ENCODE data around the gene ZNF320. TPM values are rescaled to one million over a fixed set of nuclear protein-coding genes. Genes with fewer than 3 reads are reported as not detected.
"Not testable (repeated sequence)": the region's sequence is repeated elsewhere in the genome, so short reads cannot be mapped to it uniquely, and the experiment has no call there.

The ZNF320 gene
- 2.3 and 9.4 TPM in 2 replicates for total RNA-seq (2014; rRNA removed; shearing (Covaris generic))

DNA sequence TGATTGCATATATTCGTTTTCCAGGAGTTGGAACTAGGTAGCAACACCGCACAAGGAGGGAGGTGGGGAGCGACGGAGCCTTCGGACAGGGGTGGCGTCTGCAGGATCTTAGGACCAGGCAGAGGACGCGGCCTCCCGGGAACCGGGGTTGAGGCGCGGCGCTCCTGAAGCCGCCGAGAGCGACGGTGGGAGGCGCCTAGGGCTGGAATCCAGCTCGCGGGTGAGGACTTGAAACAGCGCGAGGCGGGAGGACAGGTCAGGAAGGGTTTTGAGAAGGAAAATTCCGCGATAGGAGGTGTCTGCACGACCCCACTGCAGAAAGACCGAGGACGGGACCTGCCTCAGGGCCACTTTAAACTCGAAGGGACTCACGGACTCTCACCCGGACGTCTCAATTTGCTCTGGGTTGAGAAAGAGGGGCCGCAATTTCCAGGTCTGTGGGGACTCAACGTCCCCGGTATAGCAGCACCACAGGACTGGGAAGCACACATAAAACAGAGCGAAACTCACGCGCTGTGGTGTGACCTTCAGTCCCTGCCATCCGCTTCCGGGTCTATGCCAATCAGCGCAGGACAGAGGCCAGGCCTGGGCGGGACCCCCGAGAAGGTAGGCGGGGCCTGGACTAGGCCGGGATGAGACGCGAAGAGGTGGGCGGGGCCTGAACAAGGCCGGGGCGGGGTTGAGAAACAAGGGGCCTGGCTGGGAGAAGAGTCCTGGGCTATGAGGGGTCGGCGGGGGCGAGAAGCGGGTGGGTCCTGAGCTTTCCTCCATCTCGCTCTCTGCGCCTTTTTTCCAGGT, at the start of gene ZNF320:
ZNF320 (minus strand) TSS at position 498 of the 798 bp plus-strand sequence. CDS start 7,380 bp downstream, outside the sequence.
- DNase-seq (ENCODE audit: low read depth) = peak; percentile 88

DNA sequence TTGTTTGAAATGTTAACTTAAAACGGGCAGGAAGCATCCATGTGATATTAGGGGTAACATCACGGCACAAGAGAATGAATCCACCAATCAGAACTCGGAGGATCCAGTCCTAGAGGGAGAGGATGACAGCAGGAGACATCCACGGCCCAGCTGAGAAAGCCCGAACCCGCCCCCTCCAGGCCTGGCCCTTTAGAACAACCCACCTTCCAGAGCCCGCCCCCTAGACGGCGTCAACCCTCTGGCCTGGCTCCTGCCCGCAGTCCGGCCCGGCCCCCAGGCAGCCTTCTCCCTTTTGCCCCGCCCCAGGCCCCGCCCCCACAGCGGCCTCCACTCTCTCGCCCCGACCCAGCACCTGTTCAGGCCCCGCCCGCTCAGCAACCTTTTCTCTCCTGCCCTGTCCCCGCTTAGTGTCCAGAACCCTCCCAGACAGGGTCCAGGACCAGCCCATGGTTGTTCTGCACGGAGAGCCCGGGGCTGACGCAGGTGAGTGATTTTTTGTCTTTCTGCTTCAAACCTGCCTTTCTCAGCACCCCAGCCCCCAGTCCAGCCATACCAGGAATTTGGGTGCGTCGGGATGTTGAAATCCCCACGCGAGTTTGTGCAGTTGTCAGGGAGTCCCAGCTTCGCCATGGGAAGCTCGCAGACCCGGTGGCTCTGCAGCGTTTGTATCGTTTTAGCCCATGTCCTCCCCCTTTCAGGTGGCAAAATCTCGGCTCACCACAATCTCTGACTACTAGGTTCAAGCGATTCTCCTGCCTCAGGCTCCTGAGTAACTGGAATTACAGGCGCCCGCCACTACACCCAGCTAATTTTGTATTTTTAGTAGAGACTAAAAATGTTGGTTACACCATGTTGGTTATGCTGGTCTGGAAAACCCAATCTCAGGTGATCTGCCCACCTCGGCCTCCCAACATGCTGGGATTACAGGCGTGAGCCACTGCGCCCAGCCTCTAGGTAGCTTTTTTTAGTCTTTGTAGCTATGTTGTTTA, 49.2 kb upstream of the ZNF320 start:
- no peak for DNase-seq (ENCODE audit: low read depth)

DNA sequence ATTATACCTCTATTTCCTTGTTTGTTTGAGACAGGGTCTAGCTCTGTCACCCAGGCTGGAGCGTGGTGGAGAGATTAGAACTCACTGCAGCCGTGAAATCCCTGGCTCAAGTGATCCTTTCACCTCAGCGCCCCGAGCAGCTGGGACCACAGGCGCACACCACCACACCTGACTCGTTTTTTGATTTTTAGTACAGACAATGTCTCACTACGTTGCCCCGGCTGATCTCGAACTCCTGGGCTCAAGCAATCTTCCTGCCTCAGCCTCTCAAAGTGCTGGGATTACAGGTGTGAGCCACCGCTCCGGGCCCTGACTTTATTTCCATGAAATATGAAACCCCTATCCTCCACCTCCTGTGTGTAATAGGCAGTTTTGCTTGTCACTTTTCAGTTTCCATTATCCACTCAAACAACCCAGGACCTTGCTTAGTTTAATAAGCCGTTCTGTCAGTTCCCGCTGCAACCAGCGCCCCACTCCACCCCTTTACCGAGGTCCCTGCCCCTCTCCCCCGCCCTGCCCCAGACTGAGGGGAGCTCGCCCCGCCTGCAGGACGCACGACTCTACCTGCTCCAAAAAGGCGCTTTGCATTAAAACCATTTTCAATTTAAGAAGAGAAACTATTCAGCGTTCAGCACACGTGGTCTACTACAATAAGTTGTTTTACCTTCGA, 48.4 kb upstream of the ZNF320 start:
- no peak for DNase-seq (ENCODE audit: low read depth)

DNA sequence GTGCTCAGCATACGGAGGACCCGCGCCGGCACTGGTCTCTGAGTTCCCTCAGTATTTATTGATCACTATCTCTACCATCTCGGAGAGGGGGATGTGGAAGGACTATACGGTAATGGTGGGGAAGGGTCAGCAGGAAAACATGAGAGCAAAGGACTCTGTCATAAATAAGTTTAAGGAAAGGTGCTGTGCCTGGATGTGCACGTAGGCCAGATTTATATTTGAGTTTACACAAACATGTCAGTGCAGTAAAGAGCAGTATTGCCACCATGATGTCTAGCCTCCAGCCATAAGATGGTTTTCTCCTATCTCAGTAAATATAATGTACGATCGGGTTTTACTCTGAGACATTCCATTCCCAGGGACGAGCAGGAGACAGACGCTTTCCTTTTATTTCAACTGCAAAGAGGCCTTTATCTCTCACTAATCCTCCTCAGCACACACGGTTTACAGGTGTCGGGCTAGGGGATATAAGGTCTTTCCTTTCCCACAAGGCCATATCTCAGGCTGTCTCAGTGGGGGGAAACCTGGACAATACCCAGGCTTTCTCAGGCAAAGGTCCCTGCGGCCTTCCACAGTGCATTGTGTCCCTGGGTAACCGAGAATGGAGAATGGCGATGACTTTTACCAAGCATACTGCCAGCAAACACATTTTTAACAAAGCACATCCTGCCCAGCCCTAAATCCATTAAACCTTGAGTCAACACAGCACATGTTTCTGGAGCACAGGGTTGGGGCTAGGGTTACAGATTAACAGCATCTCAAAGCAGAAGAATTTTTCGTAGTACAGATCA, 47.5 kb upstream of the ZNF320 start:
- not testable (repeated sequence) for DNase-seq (ENCODE audit: low read depth)

DNA sequence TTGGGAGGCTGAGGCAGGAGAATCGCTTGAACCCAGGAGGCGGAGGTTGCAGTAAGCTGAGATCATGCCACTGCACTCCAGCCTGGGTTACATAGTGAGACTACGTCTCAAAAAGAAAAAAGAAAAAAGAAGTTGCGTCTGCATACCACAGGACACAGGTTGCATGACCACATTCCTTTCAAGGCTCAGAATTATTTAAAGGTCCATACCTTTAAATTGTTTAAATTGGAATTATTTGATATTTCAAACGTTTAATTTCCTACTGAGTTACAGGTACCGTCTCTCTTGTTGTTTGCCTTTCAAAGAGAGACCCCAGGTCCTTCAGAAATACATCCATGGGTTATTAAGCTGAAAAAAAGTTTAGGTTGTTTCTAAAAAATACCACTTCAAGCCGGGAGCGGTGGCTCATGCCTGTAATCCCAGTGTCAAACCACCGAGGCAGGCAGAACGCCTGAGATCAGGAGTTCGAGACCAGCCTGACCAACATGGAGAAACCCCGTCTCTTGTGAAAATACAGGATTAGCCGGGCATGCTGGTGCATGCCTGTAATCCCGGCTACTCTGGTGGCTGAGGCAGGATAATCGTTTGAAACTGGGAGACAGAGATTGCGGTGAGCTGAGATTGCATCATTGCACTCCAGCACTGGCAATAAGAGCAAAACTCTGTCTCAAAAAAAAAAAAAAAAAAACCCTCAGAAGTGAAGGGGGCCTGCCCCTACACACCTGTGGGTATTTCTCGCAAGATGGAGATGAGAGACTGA, 46.6 kb upstream of the ZNF320 start:
- no peak for DNase-seq (ENCODE audit: low read depth)

DNA sequence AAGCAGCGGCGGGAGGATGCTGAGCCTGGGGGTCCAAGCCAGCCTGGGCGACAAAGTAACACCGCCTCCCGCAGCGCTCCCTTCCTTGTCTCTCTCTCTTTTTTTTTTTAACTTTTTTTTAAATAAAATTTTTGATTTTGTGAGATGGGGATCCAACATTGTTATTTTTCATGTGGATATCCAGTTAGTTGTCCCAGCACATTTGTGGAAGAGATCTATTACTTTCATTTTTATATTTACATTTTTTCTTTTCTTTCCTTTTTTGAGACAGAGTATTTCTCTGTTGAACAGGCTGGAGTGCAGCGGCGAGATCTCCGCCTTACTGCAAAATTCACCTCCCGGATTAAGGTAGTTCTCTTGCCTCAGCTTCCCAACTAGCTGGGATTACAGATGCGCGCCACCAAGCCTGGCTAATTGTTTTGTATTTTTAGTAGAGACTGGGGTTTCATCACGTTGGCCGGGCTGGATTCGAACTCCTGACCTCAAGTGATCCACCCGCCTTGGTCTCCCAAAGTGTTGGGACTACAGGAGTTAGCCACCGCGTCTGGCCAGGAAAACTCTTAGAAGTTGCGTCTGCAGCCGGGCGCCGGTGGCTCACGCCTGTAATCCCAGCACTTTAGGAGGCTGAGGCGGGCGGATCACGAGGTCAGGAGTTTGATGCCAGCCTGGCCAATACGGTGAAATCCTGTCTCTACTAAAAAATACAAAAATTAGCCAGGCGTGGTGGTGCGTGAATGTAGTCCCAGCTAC, 45.9 kb upstream of the ZNF320 start:
- DNase-seq (ENCODE audit: low read depth) = no peak

DNA sequence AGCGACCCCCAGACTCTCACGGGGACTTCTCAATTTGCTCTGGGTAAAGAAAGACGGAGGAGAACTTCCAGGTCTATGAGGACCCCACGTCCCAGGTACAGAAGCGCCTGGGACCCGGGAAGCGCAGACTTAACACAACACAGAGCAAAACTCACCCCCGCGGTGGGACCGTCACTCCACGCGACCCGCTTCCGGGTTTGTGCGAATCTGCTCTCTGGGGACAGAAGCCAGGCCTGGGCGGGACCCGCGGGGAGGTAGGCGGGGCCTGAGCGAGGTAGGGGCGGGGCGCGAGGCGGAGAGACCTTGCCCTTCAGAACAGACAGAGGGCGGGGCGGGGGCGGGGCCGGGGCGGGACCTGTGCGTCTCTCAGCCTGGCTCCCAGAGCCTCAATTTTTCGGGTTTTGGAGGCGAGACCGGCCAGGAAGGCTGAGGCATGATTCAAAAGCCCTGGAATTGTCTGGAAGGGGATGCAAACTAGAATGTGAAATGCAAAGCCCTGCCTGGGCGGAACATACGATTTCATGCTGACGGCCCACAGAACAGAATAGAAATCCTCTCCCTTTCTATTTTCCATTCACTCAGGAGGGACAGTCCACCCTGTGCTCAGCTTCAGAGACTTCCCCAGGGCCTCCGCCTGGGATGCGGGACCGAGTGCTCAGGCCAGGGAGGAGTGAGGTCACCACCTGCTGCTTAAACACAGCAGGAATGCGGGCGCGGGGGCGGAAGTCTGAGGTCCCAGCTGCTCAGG, 45.1 kb upstream of the ZNF320 start:
- DNase-seq (ENCODE audit: low read depth) = peak; percentile 88

DNA sequence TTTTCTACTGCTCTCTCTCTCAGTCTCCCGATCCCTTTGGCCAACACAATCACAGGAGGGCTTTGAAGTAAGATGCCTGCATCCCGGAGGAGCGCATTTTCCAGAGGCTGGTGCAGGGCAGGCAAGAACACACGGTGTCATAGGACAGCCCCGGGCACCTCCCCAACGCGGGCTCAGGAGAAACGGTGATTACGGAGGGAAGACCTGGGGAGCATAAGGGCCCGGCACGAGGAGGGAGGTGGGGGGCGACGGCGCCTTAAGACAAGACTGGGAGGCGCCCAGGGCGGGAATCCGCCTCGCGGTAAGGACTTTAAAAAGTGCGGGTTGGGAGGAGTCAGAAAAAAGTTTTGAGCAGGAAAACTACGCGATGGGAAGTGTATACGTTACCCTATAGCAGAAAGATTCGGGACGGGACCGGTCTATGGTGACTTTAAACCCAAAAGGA, 44.5 kb upstream of the ZNF320 start:
- DNase-seq (ENCODE audit: low read depth) = peak; percentile 34

DNA sequence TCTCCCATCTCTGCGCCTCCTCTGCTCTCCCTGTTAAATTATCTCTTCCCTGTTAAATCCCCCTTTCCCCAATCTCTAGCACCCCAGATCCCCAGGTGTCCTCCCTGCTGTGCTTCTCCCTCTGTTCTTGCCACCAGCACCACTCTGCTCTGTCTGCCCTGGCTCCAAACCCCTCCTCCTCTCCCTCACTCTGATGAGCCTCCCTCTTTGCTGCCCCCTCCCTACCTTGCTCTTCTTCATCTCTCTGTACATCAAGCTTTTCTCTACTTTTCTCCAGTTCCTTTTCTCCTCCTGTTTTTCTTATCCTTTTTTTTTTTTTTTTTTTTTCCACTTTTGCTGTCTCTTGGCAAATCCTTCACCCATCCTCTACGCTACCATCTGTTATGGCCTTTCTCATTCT, 44.1 kb upstream of the ZNF320 start:
- not testable (repeated sequence) for DNase-seq (ENCODE audit: low read depth)

DNA sequence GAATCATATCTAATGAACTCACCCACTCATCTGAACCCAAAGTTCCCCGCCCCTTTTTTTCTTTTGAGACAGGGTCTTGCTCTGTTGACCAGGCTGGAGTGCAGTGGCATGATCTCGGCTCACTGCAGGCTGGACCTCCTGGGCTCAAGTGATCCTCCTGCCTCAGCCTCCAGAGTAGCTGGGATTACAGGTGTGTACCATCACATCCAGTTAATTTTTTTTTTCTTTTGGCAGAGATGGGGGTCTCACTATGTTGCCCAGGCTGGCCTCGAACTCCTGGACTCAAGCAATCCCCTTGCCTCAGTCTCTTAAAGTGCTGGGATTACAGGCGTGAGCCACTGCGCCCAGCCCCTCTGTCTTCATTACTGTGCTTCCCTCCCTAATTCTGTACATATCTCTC, 43.5 kb upstream of the ZNF320 start:
- DNase-seq (ENCODE audit: low read depth) = not testable (repeated sequence)

DNA sequence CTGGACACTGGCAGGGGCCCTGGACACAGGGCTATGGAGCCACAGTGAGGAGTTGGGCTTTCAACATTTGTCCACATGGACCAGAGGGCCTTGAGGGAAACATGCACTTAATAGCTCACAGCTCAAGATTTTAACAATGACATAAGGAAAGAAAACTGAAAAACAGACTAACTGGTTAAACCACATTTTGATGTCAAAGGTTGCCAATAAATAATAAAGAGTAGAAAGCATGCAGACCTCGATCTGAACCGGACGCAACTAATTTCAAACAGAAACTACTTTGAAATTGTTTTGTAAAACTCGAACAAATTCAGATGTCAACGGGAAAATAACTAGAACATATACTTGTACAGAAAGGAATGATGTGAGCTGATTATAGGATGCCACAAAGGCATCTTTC, 41.3 kb upstream of the ZNF320 start:
- no peak for DNase-seq (ENCODE audit: low read depth)

DNA sequence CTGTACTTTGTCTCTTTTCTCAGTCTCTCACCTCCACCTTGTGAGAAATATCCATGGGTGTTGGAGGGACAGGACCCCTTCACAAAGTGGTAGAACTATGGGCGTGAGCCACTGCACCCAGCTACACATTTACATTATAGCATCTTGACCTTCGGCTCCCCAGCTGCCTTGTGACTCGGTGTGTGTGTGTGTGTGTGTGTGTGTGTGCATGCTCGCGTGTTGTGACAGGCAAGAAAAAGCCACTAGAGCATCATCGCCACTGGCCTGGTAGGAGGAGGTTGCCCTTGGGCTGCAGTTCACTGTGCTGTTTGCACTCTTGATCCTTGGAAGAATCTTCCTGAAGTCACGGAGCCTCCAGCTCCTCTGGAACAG, 39.5 kb upstream of the ZNF320 start:
- no peak for DNase-seq (ENCODE audit: low read depth)

DNA sequence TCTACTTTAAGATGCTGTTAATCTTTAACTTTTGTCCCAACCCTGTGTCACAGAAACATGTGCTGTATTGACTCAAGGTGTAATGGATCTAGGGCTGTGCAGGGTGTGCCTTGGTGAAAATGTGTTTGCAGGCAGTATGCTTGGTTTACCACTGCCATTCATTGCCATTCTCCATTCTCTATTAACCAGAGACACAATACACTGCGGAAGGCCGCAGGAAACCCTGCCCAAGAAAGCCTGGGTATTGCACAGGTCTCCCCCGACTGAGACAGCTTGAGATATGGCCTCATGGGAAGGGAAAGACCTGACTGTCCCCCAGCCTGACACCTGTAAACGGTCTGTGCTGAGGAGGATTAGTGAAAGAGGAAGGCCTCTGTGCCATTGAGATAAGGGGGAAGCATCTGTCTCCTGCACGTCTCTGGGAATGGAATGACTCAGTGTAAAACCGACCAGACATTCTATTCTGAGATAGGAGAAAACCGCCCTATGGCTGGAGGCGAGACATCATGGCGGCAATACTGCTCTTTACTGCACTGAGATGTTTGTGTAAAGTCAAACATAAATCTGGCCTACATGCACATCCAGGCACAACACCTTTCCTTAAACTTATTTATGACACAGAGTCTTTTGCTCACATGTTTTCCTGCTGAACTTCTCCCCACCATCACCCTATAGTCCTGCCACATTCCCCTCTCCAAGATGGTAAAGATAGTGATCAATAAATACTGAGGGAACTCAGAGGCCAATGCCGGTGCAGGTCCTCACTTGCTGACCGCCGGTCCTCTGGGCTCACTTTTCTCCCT, 38.9 kb upstream of the ZNF320 start:
- DNase-seq (ENCODE audit: low read depth) = no peak

DNA sequence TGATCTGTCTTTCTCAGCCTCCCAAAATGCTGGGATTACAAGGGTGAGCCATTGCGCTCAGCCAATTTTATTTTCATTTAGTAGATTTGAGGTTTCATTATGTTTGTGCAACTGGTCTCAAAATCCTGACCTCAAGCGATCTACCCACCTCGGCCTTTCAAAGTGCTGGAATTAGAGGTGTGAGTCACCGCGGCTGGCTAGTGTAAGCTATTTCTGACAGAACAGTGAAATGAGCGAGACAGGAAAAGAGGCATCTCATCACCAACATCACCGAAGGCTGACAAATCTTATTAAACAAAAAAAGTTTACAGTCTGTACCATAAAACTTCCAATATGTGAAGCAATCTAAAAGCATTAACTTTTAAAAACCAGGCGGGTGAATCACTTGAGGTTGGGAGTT, 38.0 kb upstream of the ZNF320 start:
- DNase-seq (ENCODE audit: low read depth) = peak; percentile 28

DNA sequence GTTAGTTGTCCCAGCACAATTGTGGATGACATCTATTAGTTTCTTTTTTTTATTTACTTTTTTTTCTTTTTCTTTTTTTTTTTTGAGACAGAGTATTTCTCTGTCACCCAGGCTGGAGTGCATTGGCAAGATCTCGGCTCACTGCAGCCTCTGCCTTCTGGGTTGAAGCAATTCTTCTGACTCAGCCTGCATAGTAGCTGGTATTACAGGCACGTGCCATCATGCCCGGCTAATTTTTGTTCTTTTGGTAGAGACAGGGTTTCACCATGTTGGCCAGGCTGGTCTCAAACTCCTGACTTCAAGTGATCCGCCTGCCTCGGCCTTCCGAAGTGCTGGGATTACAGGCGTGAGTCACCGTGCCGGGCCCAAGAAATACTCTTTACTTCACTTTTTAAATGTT, 27.2 kb upstream of the ZNF320 start:
- DNase-seq (ENCODE audit: low read depth) = not testable (repeated sequence)

DNA sequence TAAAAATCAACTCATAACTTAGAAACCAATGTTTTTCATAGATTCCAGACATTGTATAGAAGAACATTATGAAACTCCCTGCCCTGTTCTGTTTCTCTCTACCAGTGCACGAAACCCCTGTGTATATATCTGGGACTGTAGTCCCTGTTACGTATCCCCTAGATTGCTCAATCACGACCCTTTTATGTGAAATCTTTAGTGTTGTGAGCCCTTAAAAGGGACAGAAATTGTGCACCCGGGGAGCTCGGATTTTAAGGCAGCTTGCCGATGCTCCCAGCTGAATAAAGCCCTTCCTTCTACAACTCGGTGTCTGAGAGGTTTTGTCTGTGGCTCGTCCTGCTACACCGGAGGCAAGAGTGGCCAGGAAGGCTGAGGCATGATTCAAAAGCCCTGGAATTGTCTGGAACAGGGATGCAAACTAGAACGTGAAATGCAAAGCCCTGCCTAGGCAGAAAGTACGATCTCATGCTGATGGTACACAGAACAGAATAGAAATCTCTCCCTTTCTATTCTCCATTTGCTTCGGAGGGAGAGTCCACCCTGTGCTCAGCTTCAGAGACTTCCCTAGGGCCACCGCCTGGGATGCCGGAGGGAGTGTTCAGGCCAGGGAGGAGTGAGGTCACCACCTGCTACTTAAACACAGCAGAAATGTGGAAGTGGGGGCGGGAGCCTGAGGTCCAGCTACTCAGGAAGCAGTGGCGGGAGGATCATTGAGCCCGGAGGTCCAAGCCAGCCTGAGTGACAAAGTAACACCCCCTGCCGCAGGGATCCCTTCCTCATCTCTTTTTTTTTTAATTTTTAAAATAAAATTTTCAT, 26.6 kb upstream of the ZNF320 start:
- no peak for DNase-seq (ENCODE audit: low read depth)
